ENCODE data around the gene DOCK3.
"Not testable (repeated sequence)": the region's sequence is repeated elsewhere in the genome, so short reads cannot be mapped to it uniquely, and the experiment has no call there.

Gene DOCK3

GRCh38 chr3:50982540-50983325 lies 308.0 kb downstream of the DOCK3 start:
- no peak for DNase-seq (ENCODE audit: low read depth)

- DNase-seq (ENCODE audit: low read depth): no peak
Measured at GRCh38 chr3:50983887-50984286, 309.2 kb downstream of the DOCK3 start.

- DNase-seq (ENCODE audit: low read depth): no peak
Measured at GRCh38 chr3:50985893-50986292, 311.2 kb downstream of the DOCK3 start.

GRCh38 chr3:50986726-50987125 lies 312.0 kb downstream of the DOCK3 start:
- DNase-seq (ENCODE audit: low read depth): no peak

GRCh38 chr3:50994537-50994936 lies 319.8 kb downstream of the DOCK3 start:
- no peak for DNase-seq (ENCODE audit: low read depth)

- DNase-seq (ENCODE audit: low read depth): no peak
Measured at GRCh38 chr3:50995085-50995824, 320.5 kb downstream of the DOCK3 start.

GRCh38 chr3:51002495-51002894 lies 327.8 kb downstream of the DOCK3 start:
- DNase-seq (ENCODE audit: low read depth): no peak

GRCh38 chr3:51004235-51004634 lies 329.5 kb downstream of the DOCK3 start:
- DNase-seq (ENCODE audit: low read depth): no peak

- DNase-seq (ENCODE audit: low read depth): no peak
Measured at GRCh38 chr3:51024121-51024520, 349.4 kb downstream of the DOCK3 start.

GRCh38 chr3:51024765-51025632 lies 350.3 kb downstream of the DOCK3 start:
- no peak for DNase-seq (ENCODE audit: low read depth)

GRCh38 chr3:51031666-51032065 lies 356.9 kb downstream of the DOCK3 start:
- DNase-seq (ENCODE audit: low read depth): no peak

GRCh38 chr3:51035630-51036029 lies 360.9 kb downstream of the DOCK3 start:
- DNase-seq (ENCODE audit: low read depth): no peak

GRCh38 chr3:51044982-51045381 lies 370.3 kb downstream of the DOCK3 start:
- no peak for DNase-seq (ENCODE audit: low read depth)

- no peak for DNase-seq (ENCODE audit: low read depth)
Measured at GRCh38 chr3:51052562-51052961, 377.8 kb downstream of the DOCK3 start.

GRCh38 chr3:51057121-51057520 lies 382.4 kb downstream of the DOCK3 start:
- no peak for DNase-seq (ENCODE audit: low read depth)

GRCh38 chr3:51063053-51063452 lies 388.3 kb downstream of the DOCK3 start:
- DNase-seq (ENCODE audit: low read depth): no peak

- no peak for DNase-seq (ENCODE audit: low read depth)
Measured at GRCh38 chr3:51075221-51075775, 400.6 kb downstream of the DOCK3 start.

- DNase-seq (ENCODE audit: low read depth): no peak
Measured at GRCh38 chr3:51082363-51082762, 407.6 kb downstream of the DOCK3 start.

- no peak for DNase-seq (ENCODE audit: low read depth)
Measured at GRCh38 chr3:51083490-51083889, 408.8 kb downstream of the DOCK3 start.

GRCh38 chr3:51092141-51092540 lies 417.4 kb downstream of the DOCK3 start:
- DNase-seq (ENCODE audit: low read depth): not testable (repeated sequence)

GRCh38 chr3:51094838-51095237 lies 420.1 kb downstream of the DOCK3 start:
- DNase-seq (ENCODE audit: low read depth): not testable (repeated sequence)

Data from GM04504 (cell line).